Stimulated activated CD4-positive, alpha-beta T cell treated with anti-CD3 and anti-CD28 coated beads, Interleukin-4, amount 100 ng/mL, for 24 hours (primary cell): ENCODE measurements around the gene SLC25A1.
"Not testable (repeated sequence)": the region's sequence is repeated elsewhere in the genome, so short reads cannot be mapped to it uniquely, and the experiment has no call there.

Experiments
- DNase-seq: peaks from one replicate; pipeline ENCODE4 v3.0.0-alpha.2; 2020

SLC25A1 gene

DNA sequence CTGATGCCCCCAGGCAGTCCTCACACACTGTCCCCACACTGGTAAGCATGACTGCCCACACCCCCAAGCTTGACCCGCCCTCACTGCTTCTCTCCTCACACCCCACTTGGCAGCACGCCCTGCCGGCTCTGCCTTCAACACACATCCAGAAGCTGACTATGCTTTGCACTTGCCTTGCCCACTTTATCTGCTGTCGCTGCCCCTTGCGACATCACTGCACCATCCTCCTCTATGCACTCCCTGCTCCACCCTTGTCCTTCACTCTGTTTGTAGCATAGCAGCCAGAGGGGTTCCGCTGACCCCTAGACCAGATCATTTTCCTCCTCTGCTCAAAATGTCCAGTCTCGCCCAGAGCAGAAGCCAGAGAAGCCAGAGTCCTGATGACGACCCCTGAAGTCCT is 25.3 kb upstream of the SLC25A1 start:
- no peak for DNase-seq

DNA sequence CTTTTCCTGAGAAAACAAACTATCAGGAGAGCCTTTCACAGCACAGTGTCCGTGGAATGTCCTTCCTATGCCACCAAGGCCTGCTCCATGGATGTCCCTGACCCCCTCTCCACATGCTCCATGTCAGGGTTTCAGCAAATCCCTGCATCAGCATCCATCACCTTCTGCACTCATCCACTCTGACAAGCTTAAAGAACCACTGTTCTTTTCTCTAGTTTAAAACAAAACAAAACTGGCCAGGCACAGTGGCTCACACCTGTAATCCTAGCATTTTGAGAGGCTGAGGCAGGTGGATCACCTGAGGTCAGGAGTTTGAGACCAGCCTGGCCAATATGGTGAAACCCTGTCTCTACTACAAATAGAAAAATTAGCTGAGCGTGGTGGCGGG is 24.3 kb upstream of the SLC25A1 start:
- DNase-seq, result not testable (repeated sequence)

- no peak for DNase-seq
These were observed 23.6 kb upstream of the SLC25A1 start for GRCh38 chr22:19201869-19202798.

DNA sequence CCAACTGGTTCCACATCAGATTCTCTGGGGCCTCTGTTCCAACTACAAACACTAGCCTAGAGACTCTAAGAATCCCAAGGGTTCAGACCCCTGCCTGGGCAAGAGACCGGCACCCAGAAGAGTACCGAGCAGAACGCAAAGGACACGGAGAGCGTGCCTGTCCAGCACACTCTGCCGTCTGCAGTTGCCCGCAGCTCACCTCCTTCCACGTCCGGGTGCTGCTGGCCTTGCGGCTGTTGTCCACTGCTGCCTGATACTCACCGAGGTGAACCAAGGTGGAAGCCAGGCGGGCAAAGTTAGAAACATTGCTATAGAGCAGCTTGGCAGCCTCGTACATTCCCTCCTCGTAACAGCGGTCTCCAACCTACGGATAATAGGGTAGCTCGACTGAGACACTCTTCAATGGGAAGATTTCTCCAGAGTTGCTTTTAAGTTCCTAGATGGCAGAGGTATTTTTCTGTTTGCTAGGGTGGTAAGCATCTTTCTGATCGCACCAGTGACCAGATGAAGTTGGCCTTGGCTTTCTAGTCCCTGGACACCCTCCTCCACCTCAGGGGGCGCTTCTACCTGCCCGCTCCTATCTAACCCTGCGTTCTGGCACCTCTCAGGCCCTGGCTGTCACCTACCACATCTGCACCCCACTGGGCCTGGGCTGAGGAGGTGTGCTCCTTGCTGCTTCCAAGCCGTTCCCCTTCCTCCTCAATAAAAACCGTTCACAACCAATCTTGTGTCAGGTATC is 22.8 kb upstream of the SLC25A1 start:
- DNase-seq, result no peak

DNA sequence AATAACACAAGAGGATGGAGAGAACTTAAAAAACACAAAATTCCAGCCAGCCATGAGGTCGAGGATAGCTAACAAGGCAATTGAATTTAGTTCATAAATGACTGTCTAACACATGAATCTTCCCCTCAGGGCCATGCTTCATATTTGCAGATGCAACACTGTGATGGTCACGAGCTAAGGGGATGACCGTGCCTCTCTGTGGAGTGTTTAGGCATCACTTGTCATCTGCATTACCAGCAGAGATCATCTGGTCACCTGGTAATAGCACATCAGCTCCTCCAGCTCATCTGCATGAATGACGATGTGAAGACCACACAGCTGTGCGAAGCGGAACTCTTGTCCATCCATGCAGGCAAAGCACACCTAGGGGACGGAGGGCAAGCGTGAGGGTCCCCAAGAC is 20.9 kb upstream of the SLC25A1 start:
- DNase-seq, result no peak

GRCh38 chr22:19197997-19198865 is 19.7 kb upstream of the SLC25A1 start:
- DNase-seq, result no peak

DNA sequence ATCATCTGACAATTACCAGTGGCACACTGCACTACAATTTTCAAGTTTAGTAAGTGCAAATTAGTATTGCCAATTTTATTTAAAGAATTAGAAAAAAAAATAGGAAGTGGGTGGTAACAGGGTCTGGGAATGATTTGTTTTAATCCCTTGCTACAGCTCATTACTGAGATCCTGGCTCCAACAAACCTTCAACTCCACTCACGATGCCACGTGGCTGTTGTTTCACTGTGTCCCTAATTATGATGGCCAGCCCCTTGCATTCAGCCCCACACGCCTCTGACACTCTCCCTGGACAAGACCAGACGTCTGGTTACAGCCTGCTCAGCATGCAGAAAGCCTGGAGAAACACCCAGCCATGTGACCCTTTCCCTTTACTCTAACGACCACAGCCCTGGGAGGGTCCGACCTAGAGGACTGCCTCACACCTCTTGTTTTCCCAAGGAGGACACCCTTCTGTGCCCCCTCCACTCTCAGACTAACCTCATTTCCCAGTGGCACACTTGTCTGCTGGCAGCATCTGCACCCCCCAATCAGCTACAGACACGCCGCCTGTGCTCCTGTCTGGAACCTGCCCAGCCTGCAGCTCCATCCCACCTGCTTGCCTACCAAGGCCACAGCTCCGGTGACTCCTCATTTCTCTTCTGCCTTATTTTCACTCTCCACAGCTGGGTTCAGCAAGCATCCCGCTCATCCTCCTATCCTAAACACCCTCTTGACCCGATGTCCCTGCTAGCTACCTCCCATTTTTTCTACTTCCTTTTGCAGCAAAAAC is 18.5 kb upstream of the SLC25A1 start:
- no peak for DNase-seq

DNA sequence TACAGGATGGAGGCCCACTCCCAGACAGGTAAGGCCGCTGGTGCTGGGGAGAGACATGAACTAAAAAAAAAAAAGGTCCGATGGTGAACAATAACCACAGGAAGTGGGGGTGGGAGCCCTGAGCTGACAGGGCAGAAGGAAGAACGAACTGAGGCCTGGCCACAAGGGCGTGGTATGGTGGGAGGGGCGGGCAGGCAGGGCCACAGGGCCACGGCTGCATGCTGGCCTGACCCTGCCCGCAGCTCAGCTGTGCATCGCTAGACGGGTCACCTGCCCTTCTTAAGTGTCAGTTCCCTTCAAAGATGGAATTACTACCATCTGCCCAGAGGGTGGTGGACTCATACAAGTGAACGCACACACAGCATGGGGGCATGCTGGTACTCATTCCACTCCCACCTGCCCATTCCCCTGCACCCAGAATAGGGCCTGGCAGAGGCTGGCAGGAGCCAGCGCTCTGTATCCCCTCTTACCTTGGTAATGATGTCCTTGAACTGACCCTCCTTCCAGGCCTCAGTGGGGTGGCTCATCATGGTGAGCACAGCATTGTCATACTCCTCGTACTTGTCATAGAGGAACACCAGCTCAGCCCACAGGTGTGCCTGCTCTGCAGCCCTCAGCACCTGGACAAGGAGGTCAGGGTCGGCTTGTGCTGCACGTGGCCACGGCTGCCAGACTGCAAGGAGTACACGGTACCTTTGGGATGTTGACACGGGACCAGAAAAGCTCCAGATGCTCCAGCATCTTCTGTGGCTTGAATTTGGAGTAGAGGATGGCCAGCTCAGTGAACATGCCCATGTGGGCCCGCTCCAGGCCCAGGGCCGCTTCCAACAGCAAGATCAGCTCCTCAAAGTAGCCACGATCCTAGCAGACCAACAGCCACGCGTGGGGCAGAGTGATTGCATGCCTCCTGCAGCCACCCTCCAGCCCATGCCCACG is 17.5 kb upstream of the SLC25A1 start:
- no peak for DNase-seq

DNA sequence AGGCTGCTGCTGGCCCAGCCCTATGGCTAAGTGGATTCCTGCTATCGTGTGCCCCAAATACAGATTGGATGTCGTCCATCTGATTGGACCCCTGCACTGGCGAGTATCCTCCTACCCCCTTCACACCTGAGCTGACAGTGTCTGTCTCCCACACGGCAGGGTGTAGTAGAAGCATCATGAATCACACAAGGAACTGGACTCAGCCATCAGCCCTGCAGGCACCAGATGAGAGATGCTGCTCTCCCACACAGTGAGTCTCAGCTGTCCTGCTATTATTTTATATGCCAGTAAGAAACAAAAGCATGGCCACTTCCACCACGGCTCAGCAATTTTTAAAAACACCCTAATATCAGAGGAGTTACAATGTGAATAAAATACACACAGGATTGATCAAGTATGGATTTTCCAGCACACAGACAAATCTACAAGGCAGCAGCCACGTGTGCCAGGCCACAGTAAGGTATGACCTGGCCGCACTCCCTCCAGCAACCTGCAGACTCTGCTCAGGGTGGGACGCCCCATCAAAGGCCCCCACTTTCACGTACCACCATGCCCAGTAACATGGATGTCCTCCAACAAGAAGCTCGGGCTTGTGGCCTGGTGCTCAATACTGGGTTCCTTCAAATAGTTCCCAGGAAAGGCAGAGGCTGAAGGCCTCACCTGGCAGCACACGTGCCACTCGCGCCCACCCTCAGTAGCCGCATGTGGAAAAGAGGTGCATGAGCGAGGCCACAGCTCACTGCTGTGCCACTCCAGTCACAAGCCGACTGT is 16.4 kb upstream of the SLC25A1 start:
- no peak for DNase-seq

DNA sequence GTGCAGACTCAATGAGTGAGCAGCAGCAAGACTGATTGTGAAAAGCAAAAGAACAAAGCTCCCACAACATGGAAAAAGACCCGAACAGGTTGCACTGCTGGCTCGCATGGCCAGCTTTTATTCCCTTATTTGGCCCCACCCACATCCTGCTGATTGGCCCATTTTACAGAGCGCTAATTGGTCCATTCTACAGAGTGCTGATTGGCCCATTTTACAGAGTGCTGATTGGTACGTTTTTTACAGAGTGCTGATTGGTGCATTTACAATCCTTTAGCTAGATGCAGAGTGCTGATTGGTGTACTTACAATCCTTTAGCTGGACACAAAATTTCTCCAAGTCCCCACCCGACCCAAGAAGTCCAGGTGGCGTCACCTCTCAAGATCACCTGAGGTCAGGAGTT is 15.3 kb upstream of the SLC25A1 start:
- DNase-seq, result no peak

GRCh38 chr22:19187716-19188563 is 9.4 kb upstream of the SLC25A1 start:
- no peak for DNase-seq

GRCh38 chr22:19184276-19184997 is 5.9 kb upstream of the SLC25A1 start:
- no peak for DNase-seq

DNA sequence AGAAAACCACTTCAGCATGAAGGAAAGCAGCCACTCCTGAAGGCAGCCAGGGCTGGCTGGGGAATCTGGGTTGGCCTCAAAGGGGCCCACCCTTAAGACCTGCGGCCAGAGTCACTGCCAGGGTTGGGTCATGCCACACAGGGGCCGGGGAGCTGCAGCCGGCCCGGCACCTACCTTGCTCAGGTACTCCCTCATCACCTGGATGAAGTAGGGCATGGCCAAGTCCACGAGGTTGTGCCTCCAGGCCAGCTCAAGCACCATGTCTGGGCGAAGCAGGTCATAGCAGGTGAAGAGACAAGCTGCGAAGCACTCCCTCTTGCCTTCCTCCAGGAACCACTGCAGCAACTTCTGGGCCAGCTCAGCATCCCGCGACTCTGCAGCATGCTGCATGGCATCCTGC is 4.7 kb upstream of the SLC25A1 start:
- DNase-seq, result no peak

- DNase-seq, result no peak
These were observed 4.1 kb upstream of the SLC25A1 start for GRCh38 chr22:19182472-19183157.

DNA sequence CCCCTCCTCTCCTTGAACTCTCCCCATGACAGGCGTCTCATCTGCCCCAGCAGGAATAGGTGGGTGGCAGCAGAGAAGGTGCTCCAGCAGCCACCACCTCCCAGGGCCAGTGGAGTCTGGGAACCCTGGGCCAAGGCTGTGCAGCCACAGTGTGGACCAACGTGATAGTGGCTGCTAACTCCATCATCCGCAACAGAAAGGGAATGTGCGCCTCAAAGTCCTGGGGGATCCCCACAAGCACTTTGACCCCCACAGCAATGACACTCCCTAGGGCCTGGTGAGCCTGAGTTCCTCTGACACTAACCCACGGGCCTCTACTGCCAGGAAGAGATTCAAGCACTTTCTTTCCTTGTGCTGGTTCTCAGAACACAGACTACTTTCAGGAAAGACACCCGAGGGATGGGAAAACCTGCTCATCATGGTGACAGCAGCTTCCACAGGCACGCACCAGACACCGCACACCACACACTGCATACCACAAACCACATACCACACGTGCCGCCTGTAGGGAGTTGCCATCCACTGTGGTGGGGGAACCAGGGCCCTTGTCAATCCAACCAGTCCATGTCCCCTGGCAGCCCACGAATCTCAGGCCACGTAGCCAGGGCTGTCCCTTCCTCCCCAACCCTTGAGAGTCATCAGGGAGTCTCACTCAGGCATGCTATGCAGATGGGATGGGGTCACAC is 3.4 kb upstream of the SLC25A1 start:
- no peak for DNase-seq

- no peak for DNase-seq
These were observed 2.3 kb upstream of the SLC25A1 start for GRCh38 chr22:19180740-19181410.

GRCh38 chr22:19180234-19180633 is 1.7 kb upstream of the SLC25A1 start:
- DNase-seq, result no peak
